WTC11 (cell line): ENCODE data around the gene EPN1. TPM values are rescaled to one million over a fixed set of nuclear protein-coding genes. Genes with fewer than 3 reads are reported as not detected.

Experiments used
- ATAC-seq: fragments of 200-7000 bp; cut with Tn5 transposase; 2 replicates; pipeline ENCODE4 v1.10.0; 2021; ENCODE audit warnings: mild to moderate bottlenecking, moderate library complexity
- CTCF ChIA-PET: fragments of 300-600 bp; sonication (Branson Sonifier 250); formaldehyde crosslinking; loops from one replicate; lab custom pipeline; 2021; ENCODE audit warnings: antibody characterized with exemption; lab: Charles Lee
- POLR2A ChIA-PET: fragments of 350-600 bp; sonication (Branson Sonifier 250); formaldehyde crosslinking; loops from one replicate; lab custom pipeline; 2021; ENCODE audit warnings: antibody characterized with exemption; lab: Charles Lee
- DNase-seq: peaks from one replicate; pipeline ENCODE4 v3.0.0; 2021; ENCODE audit warnings: low spot score
- H3K27ac Mint-ChIP-seq: 2 replicates; pipeline ENCODE4 v1.8.0; 2021; ENCODE audit warnings: mixed read lengths
- H3K27me3 Mint-ChIP-seq: 2 replicates; pipeline ENCODE4 v1.8.0; 2021; ENCODE audit warnings: low read depth, mild to moderate bottlenecking, moderate library complexity, mixed read lengths
- H3K36me3 Mint-ChIP-seq: 2 replicates; pipeline ENCODE4 v1.8.0; 2021; ENCODE audit warnings: mixed read lengths
- H3K4me1 Mint-ChIP-seq: 2 replicates; pipeline ENCODE4 v1.8.0; 2022; ENCODE audit warnings: mixed read lengths
- H3K4me3 Mint-ChIP-seq: 2 replicates; pipeline ENCODE4 v1.8.0; 2021; ENCODE audit warnings: mild to moderate bottlenecking, moderate library complexity, mixed read lengths
- H3K9me3 Mint-ChIP-seq: 2 replicates; pipeline ENCODE4 v1.8.0; 2021; ENCODE audit warnings: mixed read lengths
- AFF4 ChIP-seq: sonication (generic); formaldehyde crosslinking; IDR thresholded peaks from 2 replicates; pipeline ENCODE4 v1.8.1; 2023; ENCODE audit warnings: mild to moderate bottlenecking, missing genetic modification reagents, borderline replicate concordance
- CDX4 ChIP-seq: fragments of 250-450 bp; sonication (Bioruptor Pico); IDR thresholded peaks from 2 replicates; pipeline ENCODE4 v1.9.0; 2021; ENCODE audit warnings: moderate library complexity, mild to moderate bottlenecking, inconsistent platforms, borderline replicate concordance
- ELF4 ChIP-seq: sonication (generic); formaldehyde crosslinking; IDR thresholded peaks from 2 replicates; pipeline ENCODE4 v1.8.1; 2022; ENCODE audit warnings: low read depth, mild to moderate bottlenecking, moderate library complexity, missing genetic modification reagents
- ERG ChIP-seq: fragments of 250-450 bp; sonication (Bioruptor Pico); IDR thresholded peaks from 2 replicates; pipeline ENCODE4 v1.8.0; 2021; ENCODE audit warnings: mild to moderate bottlenecking
- FOXP4 ChIP-seq: sonication (generic); formaldehyde crosslinking; IDR thresholded peaks from 2 replicates; pipeline ENCODE4 v1.8.0; 2022; ENCODE audit warnings: mild to moderate bottlenecking, missing genetic modification reagents
- GABPB1 ChIP-seq: sonication (generic); formaldehyde crosslinking; IDR thresholded peaks from 2 replicates; pipeline ENCODE4 v1.8.1; 2023; ENCODE audit warnings: mild to moderate bottlenecking, missing genetic modification reagents
- HMGA2 ChIP-seq: fragments of 250-450 bp; sonication (Bioruptor Pico); IDR thresholded peaks from 2 replicates; pipeline ENCODE4 v1.4.0; 2021; ENCODE audit warnings: mild to moderate bottlenecking, moderate library complexity
- JUN ChIP-seq: sonication (generic); formaldehyde crosslinking; IDR thresholded peaks from 2 replicates; pipeline ENCODE4 v1.8.0; 2023; ENCODE audit warnings: mild to moderate bottlenecking, missing genetic modification reagents
- MLX ChIP-seq: sonication (generic); formaldehyde crosslinking; IDR thresholded peaks from 2 replicates; pipeline ENCODE4 v1.8.1; 2023; ENCODE audit warnings: mild to moderate bottlenecking, missing genetic modification reagents, moderate library complexity
- NFE2L1 ChIP-seq: sonication (generic); formaldehyde crosslinking; IDR thresholded peaks from 2 replicates; pipeline ENCODE4 v1.8.1; 2023; ENCODE audit warnings: missing genetic modification reagents
- NR1H2 ChIP-seq: sonication (generic); formaldehyde crosslinking; IDR thresholded peaks from 2 replicates; pipeline ENCODE4 v1.9.0; 2021; ENCODE audit warnings: mild to moderate bottlenecking, moderate library complexity, missing genetic modification reagents
- PREB ChIP-seq: sonication (generic); formaldehyde crosslinking; IDR thresholded peaks from 2 replicates; pipeline ENCODE4 v1.8.1; 2022; ENCODE audit warnings: mild to moderate bottlenecking, missing genetic modification reagents, moderate library complexity, borderline replicate concordance
- SP1 ChIP-seq: sonication (generic); formaldehyde crosslinking; conservative IDR thresholded peaks from 2 replicates; pipeline ENCODE4 v1.8.1; 2022; ENCODE audit warnings: missing genetic modification reagents
- USF1 ChIP-seq: sonication (generic); formaldehyde crosslinking; IDR thresholded peaks from 2 replicates; pipeline ENCODE4 v1.8.0; 2022; ENCODE audit warnings: mild to moderate bottlenecking, missing genetic modification reagents
- ZMAT4 ChIP-seq: fragments of 250-450 bp; sonication (Bioruptor Pico); IDR thresholded peaks from 2 replicates; pipeline ENCODE4 v1.9.0; 2021; ENCODE audit warnings: mild to moderate bottlenecking
- total RNA-seq: library from RNA; stranded (reverse); gene quantifications from 3 replicates; pipeline ENCODE4 v1.2.3, GENCODE V29; 2021

EPN1 gene
- total RNA-seq, 1 experiment from 2014 or later = 234 TPM

- TF ChIP-seq MLX (CRISPR knock-in tag) (no peak), JUN (CRISPR knock-in tag) (no peak), FOXP4 (no peak), ELF4 (no peak)
- TF ChIP-seq, all 79 proteins: peak for 0
Observed at GRCh38 chr19:55689411-55690108, 14.5 kb downstream of the EPN1 start (continued).

GRCh38 chr19:55690109-55690768 is 15.2 kb downstream of the EPN1 start:
- Mint-ChIP-seq H3K4me1 (no peaks in the 10 kb centered on the region), H3K27ac (no peak overlapping the region), H3K9me3 (no peaks in the 10 kb centered on the region), H3K27me3 (no peaks in the 10 kb centered on the region), H3K36me3 (peaks cover 13% of the 10 kb centered on the region; the same call in 1 of the 2 replicates), H3K4me3 (no peak overlapping the region)
- POLR2A ChIA-PET = no interaction called here
- CTCF ChIA-PET = interaction anchor here (0.8 kb wide), 1 partner anchor 13 kb away, joined by 3 read pairs; no protein-coding TSS in a partner anchor
- TF ChIP-seq USF1 (CRISPR knock-in tag) (no peak), HMGA2 (CRISPR knock-in tag) (no peak), NR1H2 (CRISPR knock-in tag) (no peak), CDX4 (no peak), SP1 (CRISPR knock-in tag) (no peak), ERG (no peak), ZMAT4 (CRISPR knock-in tag) (no peak), PREB (CRISPR knock-in tag) (no peak), AFF4 (CRISPR knock-in tag) (no peak), GABPB1 (CRISPR knock-in tag) (no peak), NFE2L1 (CRISPR knock-in tag) (no peak)
- no peak for DNase-seq
- ATAC-seq = no peak
